Memory B cell (primary cell): ENCODE measurements around the gene ATP5PF.
"Not testable (repeated sequence)": the region's sequence is repeated elsewhere in the genome, so short reads cannot be mapped to it uniquely, and the experiment has no call there.

Experiments used
- ATAC-seq: fragments of 150-1000 bp; cut with Tn5 transposase; 2 replicates; pipeline ENCODE4 v1.10.0; 2021; ENCODE audit warnings: low read depth, mild to moderate bottlenecking, moderate library complexity
- DNase-seq, 2 donors: peaks; one replicate each; pipeline ENCODE4 v3.0.0; 2022; ENCODE audit warnings: low spot score in 2 of 2
- H3K27ac Mint-ChIP-seq: one replicate; pipeline ENCODE4 v1.8.0; 2022; ENCODE audit warnings: mild to moderate bottlenecking, moderate library complexity, mixed read lengths
- H3K27me3 Mint-ChIP-seq: one replicate; pipeline ENCODE4 v1.8.0; 2022; ENCODE audit warnings: mixed read lengths
- H3K36me3 Mint-ChIP-seq: one replicate; pipeline ENCODE4 v1.8.0; 2022; ENCODE audit warnings: mild to moderate bottlenecking, mixed read lengths
- H3K4me1 Mint-ChIP-seq: one replicate; pipeline ENCODE4 v1.8.0; 2022; ENCODE audit warnings: mixed read lengths
- H3K4me3 Mint-ChIP-seq: one replicate; pipeline ENCODE4 v1.8.0; 2022; ENCODE audit warnings: mild to moderate bottlenecking, moderate library complexity, mixed read lengths
- H3K9me3 Mint-ChIP-seq: one replicate; pipeline ENCODE4 v1.8.0; 2022; ENCODE audit warnings: mixed read lengths

ATP5PF gene

GRCh38 chr21:25742900-25743299 is 8.2 kb upstream of the ATP5PF start:
- Mint-ChIP-seq H3K27me3 (no peaks in the 10 kb centered on the region), H3K9me3 (no peaks in the 10 kb centered on the region), H3K36me3 (peaks cover 8% of the 10 kb centered on the region), H3K4me3 (no peak overlapping the region), H3K27ac (no peak overlapping the region), H3K4me1 (peaks cover 29% of the 10 kb centered on the region)
- DNase-seq: no peak
- ATAC-seq: no peak

- no peak overlapping the region for H3K4me3 Mint-ChIP-seq
Observed at GRCh38 chr21:25737421-25737820, 2.7 kb upstream of the ATP5PF start.

GRCh38 chr21:25735646-25736597 is 1.2 kb upstream of the ATP5PF start:
- Mint-ChIP-seq H3K4me3 (peak overlapping the region; percentile 97), H3K27ac (peak overlapping the region; percentile 99), H3K9me3 (no peaks in the 10 kb centered on the region), H3K36me3 (peaks cover 3% of the 10 kb centered on the region), H3K4me1 (peaks cover 43% of the 10 kb centered on the region), H3K27me3 (no peaks in the 10 kb centered on the region)
- no peak for ATAC-seq
- DNase-seq: peak in 1 of 2 donors; percentile 4

More at GRCh38 chr21:25737421-25737820, 2.7 kb upstream of the ATP5PF start:
- Mint-ChIP-seq H3K27me3 (no peaks in the 10 kb centered on the region), H3K27ac (no peak overlapping the region), H3K36me3 (peaks cover 9% of the 10 kb centered on the region), H3K9me3 (no peaks in the 10 kb centered on the region), H3K4me1 (peaks cover 49% of the 10 kb centered on the region)
- no peak for DNase-seq
- no peak for ATAC-seq

GRCh38 chr21:25734654-25734903 is 125 bp downstream of the ATP5PF start:
- ATAC-seq (no peak), DNase-seq (no peak)
- Mint-ChIP-seq H3K9me3 (no peaks in the 10 kb centered on the region), H3K4me3 (peak overlapping the region; percentile 92), H3K4me1 (peaks cover 37% of the 10 kb centered on the region), H3K36me3 (peaks cover 3% of the 10 kb centered on the region), H3K27me3 (no peaks in the 10 kb centered on the region), H3K27ac (peak overlapping the region; percentile 99)

GRCh38 chr21:25733859-25734653 is 648 bp downstream of the ATP5PF start:
- Mint-ChIP-seq H3K36me3 (peaks cover 3% of the 10 kb centered on the region), H3K27me3 (no peaks in the 10 kb centered on the region), H3K4me3 (peak overlapping the region; percentile 92), H3K4me1 (peaks cover 32% of the 10 kb centered on the region), H3K9me3 (no peaks in the 10 kb centered on the region), H3K27ac (peak overlapping the region; percentile 99)
- DNase-seq (peak in 1 of 2 donors; percentile 2), ATAC-seq (no peak)

GRCh38 chr21:25732091-25732760 is 2.5 kb downstream of the ATP5PF start:
- H3K27me3 Mint-ChIP-seq: no peaks in the 10 kb centered on the region
- no peak overlapping the region for H3K27ac Mint-ChIP-seq
- no peaks in the 10 kb centered on the region for H3K9me3 Mint-ChIP-seq
- H3K4me1 Mint-ChIP-seq: peaks cover 25% of the 10 kb centered on the region
- no peak for ATAC-seq
- H3K36me3 Mint-ChIP-seq: peaks cover 12% of the 10 kb centered on the region
- H3K4me3 Mint-ChIP-seq: no peak overlapping the region
- no peak for DNase-seq

GRCh38 chr21:25722631-25723030 is 12.1 kb downstream of the ATP5PF start:
- Mint-ChIP-seq H3K9me3 (no peaks in the 10 kb centered on the region), H3K4me3 (no peak overlapping the region), H3K27me3 (no peaks in the 10 kb centered on the region), H3K36me3 (peaks cover 29% of the 10 kb centered on the region), H3K4me1 (no peaks in the 10 kb centered on the region), H3K27ac (no peak overlapping the region)
- ATAC-seq: no peak
- no peak for DNase-seq

GRCh38 chr21:25721987-25722386 is 12.7 kb downstream of the ATP5PF start:
- DNase-seq (no peak), ATAC-seq (no peak)
- H3K27ac Mint-ChIP-seq: no peak overlapping the region
- no peak overlapping the region for H3K4me3 Mint-ChIP-seq
- no peaks in the 10 kb centered on the region for H3K4me1 Mint-ChIP-seq
- no peaks in the 10 kb centered on the region for H3K27me3 Mint-ChIP-seq
- H3K36me3 Mint-ChIP-seq: peaks cover 28% of the 10 kb centered on the region
- H3K9me3 Mint-ChIP-seq: no peaks in the 10 kb centered on the region

- Mint-ChIP-seq H3K4me1 (no peaks in the 10 kb centered on the region), H3K36me3 (peaks cover 14% of the 10 kb centered on the region), H3K4me3 (no peak overlapping the region), H3K27me3 (no peaks in the 10 kb centered on the region), H3K9me3 (no peaks in the 10 kb centered on the region), H3K27ac (no peak overlapping the region)
- ATAC-seq (no peak), DNase-seq (no peak)
Observed at GRCh38 chr21:25717491-25718147, 17.1 kb downstream of the ATP5PF start.

- not testable (repeated sequence) for H3K27ac Mint-ChIP-seq, H3K36me3 Mint-ChIP-seq, ATAC-seq, H3K4me1 Mint-ChIP-seq, H3K4me3 Mint-ChIP-seq, H3K27me3 Mint-ChIP-seq, DNase-seq, H3K9me3 Mint-ChIP-seq
Observed at GRCh38 chr21:25714066-25714465, 20.6 kb downstream of the ATP5PF start.

- Mint-ChIP-seq H3K4me3 (no peak overlapping the region), H3K36me3 (no peaks in the 10 kb centered on the region), H3K9me3 (no peaks in the 10 kb centered on the region), H3K27ac (no peak overlapping the region), H3K27me3 (no peaks in the 10 kb centered on the region), H3K4me1 (no peaks in the 10 kb centered on the region)
- DNase-seq (no peak), ATAC-seq (no peak)
Observed at GRCh38 chr21:25710550-25710949, 24.2 kb downstream of the ATP5PF start.

- Mint-ChIP-seq H3K36me3 (no peaks in the 10 kb centered on the region), H3K4me1 (no peaks in the 10 kb centered on the region), H3K9me3 (no peaks in the 10 kb centered on the region), H3K27ac (no peak overlapping the region), H3K27me3 (no peaks in the 10 kb centered on the region), H3K4me3 (no peak overlapping the region)
- no peak for DNase-seq
- no peak for ATAC-seq
Observed at GRCh38 chr21:25709684-25710265, 24.9 kb downstream of the ATP5PF start.

GRCh38 chr21:25708467-25709065 is 26.1 kb downstream of the ATP5PF start:
- H3K27ac Mint-ChIP-seq: no peak overlapping the region
- H3K4me1 Mint-ChIP-seq: no peaks in the 10 kb centered on the region
- H3K9me3 Mint-ChIP-seq: no peaks in the 10 kb centered on the region
- ATAC-seq (no peak), DNase-seq (peak; percentile 23 to 36)
- H3K36me3 Mint-ChIP-seq: no peaks in the 10 kb centered on the region
- no peak overlapping the region for H3K4me3 Mint-ChIP-seq
- no peaks in the 10 kb centered on the region for H3K27me3 Mint-ChIP-seq
